Lower lobe of right lung (tissue), 2 donors: ENCODE data around the gene EIF2B2. TPM values are rescaled to one million over a fixed set of nuclear protein-coding genes. Genes with fewer than 3 reads are reported as not detected.

Experiments
- ATAC-seq, 2 donors: fragments of 200-7000 bp; cut with Tn5 transposase; one replicate each; pipeline ENCODE4 v1.9.1; 2020 to 2022; ENCODE audit warnings: mild to moderate bottlenecking in 2 of 2, moderate library complexity in 2 of 2
- DNase-seq: peaks from one replicate; pipeline ENCODE4 v3.0.0-alpha.2; 2020
- H3K27ac ChIP-seq: fragments of 200-600 bp; one replicate; pipeline ENCODE4 v1.8.0; 2022
- H3K27me3 ChIP-seq: fragments of 200-600 bp; one replicate; pipeline ENCODE4 v1.8.0; 2022; ENCODE audit warnings: low read depth
- H3K36me3 ChIP-seq: fragments of 200-600 bp; one replicate; pipeline ENCODE4 v1.8.0; 2022; ENCODE audit warnings: mild to moderate bottlenecking
- H3K4me1 ChIP-seq: fragments of 200-600 bp; one replicate; pipeline ENCODE4 v1.8.0; 2022
- H3K4me3 ChIP-seq: fragments of 200-600 bp; one replicate; pipeline ENCODE4 v1.8.0; 2022; ENCODE audit warnings: mild to moderate bottlenecking
- H3K9me3 ChIP-seq: fragments of 200-600 bp; one replicate; pipeline ENCODE4 v1.8.0; 2022
- CTCF ChIP-seq: fragments of 200-600 bp; IDR thresholded peaks from one replicate; pipeline ENCODE4 v1.8.0; 2022; ENCODE audit warnings: antibody characterized with exemption, mild to moderate bottlenecking
- intact Hi-C: fragments of 100-400 bp; cut with DNase I; formaldehyde crosslinking; loops from one replicate; pipeline ENCODE4 v1.11.0; 2022
- total RNA-seq: library from RNA; stranded (reverse); fragmentation: NEBNext Ultra II Directional; extraction: Animal tissue kit (Norgen Biotek cat#: 25700); gene quantifications from one replicate; pipeline ENCODE4 v1.2.1, GENCODE V29; 2021
- donor health status: DM: no; HTN: yes; CAD: no; lungs with severe emphysema.

The EIF2B2 gene
- total RNA-seq, 1 donor from 2014 or later: 30.4 TPM

- H3K27ac ChIP-seq: no peak overlapping the region
- no peak overlapping the region for H3K4me3 ChIP-seq
- no peaks in the 10 kb centered on the region for H3K36me3 ChIP-seq
- no peak for DNase-seq
- TF ChIP-seq CTCF: no peak
- intact Hi-C loops: no loop called here
- ATAC-seq: no peak
- H3K9me3 ChIP-seq: no peaks in the 10 kb centered on the region
- no peaks in the 10 kb centered on the region for H3K27me3 ChIP-seq
- peaks cover 54% of the 10 kb centered on the region for H3K4me1 ChIP-seq
These were observed 44.8 kb downstream of the EIF2B2 start for GRCh38 chr14:75047506-75047905.

GRCh38 chr14:75048101-75048500 lies 45.4 kb downstream of the EIF2B2 start:
- Histone ChIP-seq H3K4me1 (peaks cover 54% of the 10 kb centered on the region), H3K27me3 (no peaks in the 10 kb centered on the region), H3K4me3 (no peak overlapping the region), H3K9me3 (no peaks in the 10 kb centered on the region), H3K36me3 (no peaks in the 10 kb centered on the region), H3K27ac (no peak overlapping the region)
- DNase-seq (no peak), ATAC-seq (no peak)
- no peak for TF ChIP-seq CTCF
- intact Hi-C loops: no loop called here

- H3K9me3 ChIP-seq: no peaks in the 10 kb centered on the region
- no peaks in the 10 kb centered on the region for H3K27me3 ChIP-seq
- DNase-seq (no peak), ATAC-seq (no peak)
- peaks cover 52% of the 10 kb centered on the region for H3K4me1 ChIP-seq
- H3K4me3 ChIP-seq: peak overlapping the region; percentile 9
- no peaks in the 10 kb centered on the region for H3K36me3 ChIP-seq
- intact Hi-C loops: no loop called here
- TF ChIP-seq CTCF: no peak
- peak overlapping the region; percentile 65 for H3K27ac ChIP-seq
These were observed 46.4 kb downstream of the EIF2B2 start for GRCh38 chr14:75049136-75049535.

GRCh38 chr14:75049731-75050201 lies 47.0 kb downstream of the EIF2B2 start:
- intact Hi-C loops: no loop called here
- ATAC-seq (peak; percentile 9 to 41), DNase-seq (no peak)
- TF ChIP-seq CTCF: no peak
- Histone ChIP-seq H3K27ac (peak overlapping the region; percentile 94), H3K27me3 (no peaks in the 10 kb centered on the region), H3K36me3 (no peaks in the 10 kb centered on the region), H3K9me3 (no peaks in the 10 kb centered on the region), H3K4me3 (peak overlapping the region; percentile 9), H3K4me1 (peaks cover 45% of the 10 kb centered on the region)

- no peaks in the 10 kb centered on the region for H3K27me3 ChIP-seq
- TF ChIP-seq CTCF: peak; percentile 5
- H3K27ac ChIP-seq: peak within 1 kb of the TSS; percentile 94
- DNase-seq (peak; percentile 88), ATAC-seq (peak; percentile 93 to 95)
- no peaks in the 10 kb centered on the region for H3K36me3 ChIP-seq
- H3K4me3 ChIP-seq: peak within 1 kb of the TSS; percentile 68
- H3K9me3 ChIP-seq: no peaks in the 10 kb centered on the region
- peaks cover 33% of the 10 kb centered on the region for H3K4me1 ChIP-seq
- intact Hi-C loops: no loop called here
These were observed 48.3 kb downstream of the EIF2B2 start, which contains the start of gene MLH3 for GRCh38 chr14:75050852-75051555. Gene MLH3 (minus strand): TSS chr14:75051467. CDS start chr14:75049655, 1,812 bp downstream.
